22Rv1 (cell line): ENCODE data around the gene COP1.

Experiments used
- H3K27ac ChIP-seq: fragments of 450-650 bp; 2 replicates; pipeline ENCODE4 v1.5.1; 2017
- ZFX ChIP-seq: fragments of 450-650 bp; IDR thresholded peaks from 2 replicates; pipeline ENCODE4 v1.6.1; 2017; ENCODE audit warnings: antibody characterized with exemption, borderline replicate concordance
- TF ChIP-seq, protein P1 (sequence below): fragments of 450-650 bp; IDR thresholded peaks from 2 replicates; pipeline ENCODE4 v1.5.1; 2017; ENCODE audit warnings: mild to moderate bottlenecking

Gene COP1

DNA sequence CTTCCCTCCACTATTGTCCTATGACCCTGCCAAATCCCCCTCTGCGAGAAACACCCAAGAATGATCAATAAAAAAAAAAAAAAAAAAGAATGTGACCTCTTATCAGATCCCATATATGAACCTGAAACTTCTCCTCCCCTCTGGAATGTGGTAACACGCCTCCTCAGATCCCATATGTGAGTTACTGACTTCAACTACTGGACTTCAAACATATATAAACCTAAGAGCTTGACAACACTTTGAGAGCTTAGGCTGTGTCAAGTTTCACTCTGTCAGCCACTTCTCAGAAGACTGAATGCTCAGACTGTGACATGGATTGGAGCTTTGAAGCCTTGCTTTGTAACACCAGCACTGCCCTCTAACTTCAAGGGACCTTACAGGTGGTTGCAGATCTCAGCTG lies 148.4 kb downstream of the COP1 start:
- TF ChIP-seq, protein P1, sequence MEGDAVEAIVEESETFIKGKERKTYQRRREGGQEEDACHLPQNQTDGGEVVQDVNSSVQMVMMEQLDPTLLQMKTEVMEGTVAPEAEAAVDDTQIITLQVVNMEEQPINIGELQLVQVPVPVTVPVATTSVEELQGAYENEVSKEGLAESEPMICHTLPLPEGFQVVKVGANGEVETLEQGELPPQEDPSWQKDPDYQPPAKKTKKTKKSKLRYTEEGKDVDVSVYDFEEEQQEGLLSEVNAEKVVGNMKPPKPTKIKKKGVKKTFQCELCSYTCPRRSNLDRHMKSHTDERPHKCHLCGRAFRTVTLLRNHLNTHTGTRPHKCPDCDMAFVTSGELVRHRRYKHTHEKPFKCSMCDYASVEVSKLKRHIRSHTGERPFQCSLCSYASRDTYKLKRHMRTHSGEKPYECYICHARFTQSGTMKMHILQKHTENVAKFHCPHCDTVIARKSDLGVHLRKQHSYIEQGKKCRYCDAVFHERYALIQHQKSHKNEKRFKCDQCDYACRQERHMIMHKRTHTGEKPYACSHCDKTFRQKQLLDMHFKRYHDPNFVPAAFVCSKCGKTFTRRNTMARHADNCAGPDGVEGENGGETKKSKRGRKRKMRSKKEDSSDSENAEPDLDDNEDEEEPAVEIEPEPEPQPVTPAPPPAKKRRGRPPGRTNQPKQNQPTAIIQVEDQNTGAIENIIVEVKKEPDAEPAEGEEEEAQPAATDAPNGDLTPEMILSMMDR, result no peak
- TF ChIP-seq ZFX, result no peak
- H3K27ac ChIP-seq, result no peak overlapping the region

DNA sequence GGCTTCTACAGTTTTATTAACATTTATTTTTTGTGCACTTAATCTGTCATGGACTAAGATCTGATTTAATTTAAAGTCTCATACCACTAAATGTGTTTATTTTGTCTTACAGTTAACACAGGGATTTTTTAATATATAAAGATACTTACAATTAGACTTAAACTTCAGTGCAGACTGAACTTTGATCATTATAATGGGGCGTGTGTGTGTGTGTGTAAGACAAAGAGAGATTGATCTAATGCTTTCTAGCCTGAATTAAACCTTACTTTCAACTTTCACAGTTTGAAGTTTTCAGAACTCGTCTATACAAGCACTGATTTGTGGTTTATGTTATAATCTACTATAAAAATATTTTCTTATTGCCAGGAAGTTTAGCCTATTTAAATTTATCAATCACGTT lies 150.8 kb downstream of the COP1 start:
- TF ChIP-seq, protein P1, result no peak
- no peak for TF ChIP-seq ZFX
- H3K27ac ChIP-seq, result no peak overlapping the region

DNA sequence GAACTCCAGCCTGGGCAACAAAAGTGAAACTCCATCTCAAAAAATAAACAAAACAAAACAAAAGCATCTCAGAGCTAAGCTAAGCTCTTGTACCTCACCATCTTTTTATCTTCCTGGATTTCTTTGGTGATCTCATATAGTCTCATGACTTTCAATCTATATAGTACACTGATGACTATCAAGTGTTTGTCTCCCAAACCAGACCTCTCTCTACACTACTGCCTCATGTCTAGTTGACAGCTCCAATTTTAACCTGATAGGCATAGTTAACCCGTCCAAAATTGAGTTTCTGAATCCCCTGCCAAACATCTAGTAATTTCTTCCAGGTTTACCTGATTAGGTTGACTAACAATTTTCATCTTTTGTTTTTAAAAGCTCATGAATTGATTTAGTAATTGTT lies 151.7 kb downstream of the COP1 start:
- H3K27ac ChIP-seq, result no peak overlapping the region
- TF ChIP-seq, protein P1, result no peak
- no peak for TF ChIP-seq ZFX

DNA sequence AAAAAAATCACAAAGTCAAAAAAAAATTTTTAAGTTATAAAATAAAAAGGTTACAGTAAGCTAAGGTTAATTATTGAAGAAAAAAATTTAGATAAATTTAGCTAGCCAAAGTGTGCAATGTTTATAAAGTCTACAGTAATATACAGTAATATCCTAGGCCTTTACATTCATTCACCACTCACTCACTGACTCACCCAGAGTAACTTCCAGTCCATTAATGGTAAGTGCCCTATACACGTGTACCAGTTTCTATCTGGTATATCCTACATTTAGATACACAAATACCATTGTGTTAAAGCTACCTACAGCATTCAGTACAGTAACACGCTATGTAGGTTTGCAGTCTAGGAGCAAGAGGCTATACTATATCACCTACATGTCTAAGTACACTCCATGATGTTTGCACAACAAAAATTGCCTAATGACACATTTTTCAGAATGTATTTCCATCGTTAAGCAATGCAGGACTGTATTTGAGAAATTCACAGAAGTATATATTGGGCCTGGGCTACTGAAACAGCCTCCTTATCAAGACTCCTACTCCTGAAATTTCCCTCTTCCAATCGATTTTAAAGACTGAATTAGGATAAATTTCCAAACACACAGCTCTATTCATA lies 155.1 kb downstream of the COP1 start:
- no peak overlapping the region for H3K27ac ChIP-seq
- TF ChIP-seq, protein P1, result no peak
- TF ChIP-seq ZFX, result no peak

DNA sequence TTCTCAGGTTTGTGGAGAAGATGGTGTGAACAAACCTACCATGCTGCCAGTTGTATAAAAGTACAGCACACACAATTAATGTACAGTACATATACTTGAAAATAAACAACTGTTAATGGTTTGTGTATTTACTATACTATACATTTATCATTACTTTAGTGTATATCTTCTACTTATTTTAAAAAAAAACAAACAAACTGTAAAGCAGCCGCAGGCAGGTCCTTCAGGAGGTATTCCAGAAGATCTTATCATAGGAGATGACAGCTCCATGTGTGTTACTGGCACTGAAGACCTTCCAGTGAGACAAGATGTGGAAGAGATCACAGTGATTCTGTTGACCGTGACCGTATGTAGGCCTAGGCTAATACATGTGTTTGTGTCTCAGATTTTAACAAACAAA lies 155.7 kb downstream of the COP1 start:
- no peak overlapping the region for H3K27ac ChIP-seq
- TF ChIP-seq, protein P1, result no peak
- TF ChIP-seq ZFX, result no peak

DNA sequence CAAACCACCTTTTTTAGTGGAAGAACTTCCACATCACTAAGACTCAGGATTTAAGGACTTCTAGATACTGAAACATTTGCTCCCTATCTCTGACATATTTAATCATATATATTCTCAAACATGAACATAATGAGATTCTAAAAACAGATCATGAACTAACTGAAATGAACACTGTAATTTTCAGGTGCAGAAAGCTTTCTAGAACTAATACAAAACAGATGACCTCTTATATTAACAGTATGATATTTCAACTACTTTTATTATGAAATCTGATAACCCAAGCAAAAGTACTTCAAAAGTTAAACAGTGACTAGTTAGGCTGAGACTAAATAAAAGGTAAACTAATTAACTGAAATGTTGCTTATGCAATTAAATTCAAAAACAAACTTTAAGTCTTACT lies 157.5 kb downstream of the COP1 start:
- TF ChIP-seq, protein P1, result no peak
- TF ChIP-seq ZFX, result no peak
- H3K27ac ChIP-seq, result no peak overlapping the region

DNA sequence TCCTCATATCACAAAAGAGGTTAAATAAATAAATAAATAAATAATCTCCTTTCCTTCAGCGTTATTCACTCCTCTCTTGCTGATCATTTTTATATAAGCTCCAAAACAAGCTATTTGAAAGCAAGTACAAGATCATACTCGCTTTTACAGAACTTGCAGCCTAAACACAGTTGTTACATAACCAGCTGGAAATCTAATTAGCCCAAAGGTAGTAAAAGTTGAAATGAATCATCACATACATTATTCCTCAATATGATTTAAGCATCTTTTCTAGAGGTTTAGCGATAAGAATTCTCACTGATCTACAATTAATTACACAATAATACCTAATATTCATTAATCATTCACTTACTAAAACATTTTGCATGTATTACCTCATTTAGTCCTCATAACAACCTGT lies 160.2 kb downstream of the COP1 start:
- no peak overlapping the region for H3K27ac ChIP-seq
- no peak for TF ChIP-seq ZFX
- TF ChIP-seq, protein P1, result no peak
